Fibroblast of skin of abdomen (primary cell): ENCODE measurements around the gene RHCE.
"Not testable (repeated sequence)": the region's sequence is repeated elsewhere in the genome, so short reads cannot be mapped to it uniquely, and the experiment has no call there.

Experiments
- DNase-seq: peaks from one replicate; pipeline ENCODE4 v3.0.0-alpha.2; 2013

Gene RHCE

GRCh38 chr1:25338986-25339385 lies 81.6 kb downstream of the RHCE start:
- DNase-seq = no peak

DNA sequence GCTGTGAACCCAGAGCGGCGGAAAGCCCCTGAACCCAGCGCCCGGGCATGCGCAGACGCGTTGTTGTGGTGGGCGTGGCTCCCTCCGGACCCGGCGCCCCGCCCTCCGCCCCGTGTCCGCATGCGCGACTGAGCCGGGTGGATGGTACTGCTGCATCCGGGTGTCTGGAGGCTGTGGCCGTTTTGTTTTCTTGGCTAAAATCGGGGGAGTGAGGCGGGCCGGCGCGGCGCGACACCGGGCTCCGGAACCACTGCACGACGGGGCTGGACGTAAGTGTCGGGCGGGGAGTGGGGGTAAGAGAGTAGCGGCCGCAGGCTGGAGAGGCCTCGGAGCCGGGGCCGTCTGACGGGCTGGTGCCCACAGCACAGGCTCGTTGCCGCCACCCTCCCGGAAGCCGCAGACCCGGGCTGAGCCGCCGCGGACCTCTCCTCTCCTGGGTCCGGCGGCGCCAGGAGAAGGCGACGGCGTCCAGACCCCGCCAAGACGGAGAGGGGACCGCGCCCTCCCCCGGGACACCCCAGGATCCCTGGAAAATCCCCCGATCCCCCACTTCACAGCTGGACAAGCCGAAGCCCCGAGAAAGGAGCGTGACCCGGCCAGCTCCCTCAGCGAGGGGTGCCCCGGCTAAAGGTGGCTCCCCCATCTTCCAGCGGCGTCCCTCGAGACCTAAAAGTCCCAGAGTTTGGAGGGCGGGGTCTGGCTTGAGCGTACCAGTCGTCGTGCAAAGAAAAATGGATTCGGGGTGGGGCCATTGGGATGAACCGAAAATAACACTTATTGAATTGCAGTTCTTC lies 82.2 kb downstream of the RHCE start, which contains the start of gene TMEM50A:
TMEM50A (plus strand) TSS at position 147 of the 794 bp plus-strand sequence. CDS start 2,153 bp downstream, outside the sequence.
- DNase-seq = peak; percentile 85

DNA sequence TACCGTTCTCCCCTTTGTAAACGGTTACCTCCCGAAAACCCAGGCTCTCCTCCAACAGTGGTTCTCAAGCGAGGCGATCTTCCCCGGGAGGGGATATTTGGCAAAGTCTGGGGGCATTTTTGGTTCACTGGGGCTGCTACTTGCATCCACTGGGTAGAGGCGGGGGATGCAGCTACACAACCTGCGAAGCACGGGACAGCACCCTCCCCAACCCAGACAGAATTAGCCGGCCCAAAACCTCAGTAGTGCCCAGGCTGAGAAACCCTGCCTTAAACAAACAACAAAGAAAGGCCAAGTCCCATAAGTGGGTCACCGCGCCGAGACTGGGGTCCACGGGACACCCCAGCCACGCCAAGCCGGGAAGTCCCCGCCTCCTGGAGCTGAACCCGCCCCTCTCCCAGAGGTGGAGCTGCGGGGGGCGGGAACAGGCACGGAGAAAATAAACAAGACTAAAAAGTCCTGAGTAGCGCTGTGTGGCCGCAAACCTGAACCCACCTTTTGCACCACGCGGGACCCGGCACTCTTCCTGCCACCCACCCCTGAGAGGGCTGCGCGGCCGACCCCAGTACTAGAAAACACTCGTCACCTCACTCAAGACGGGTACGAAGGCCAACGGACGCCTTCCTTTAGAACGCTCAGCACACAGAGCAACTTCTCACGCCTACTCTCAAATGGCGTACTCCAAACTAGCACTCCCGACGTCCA lies 83.0 kb downstream of the RHCE start:
- DNase-seq = not testable (repeated sequence)

DNA sequence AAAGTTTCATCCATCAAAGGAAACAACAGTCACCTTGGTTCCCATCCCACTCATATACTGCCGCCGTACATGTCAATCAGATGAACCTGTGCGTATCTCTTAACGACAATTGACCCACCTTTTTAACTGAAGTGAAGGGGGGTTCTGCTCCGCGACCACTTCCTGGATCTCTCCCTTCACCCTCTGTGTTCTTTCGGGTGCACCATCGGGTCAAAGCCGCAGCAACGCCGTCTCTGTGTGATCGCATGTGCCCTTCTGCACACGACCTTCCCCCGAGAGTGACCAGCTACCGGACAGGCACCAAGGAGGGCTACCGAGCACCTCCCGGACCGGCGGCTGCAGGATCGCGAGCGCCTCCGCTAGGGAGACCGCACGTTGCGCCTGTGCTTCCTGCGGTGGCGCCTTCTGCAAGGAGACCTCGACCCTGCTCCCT lies 83.7 kb downstream of the RHCE start:
- DNase-seq = not testable (repeated sequence)

DNA sequence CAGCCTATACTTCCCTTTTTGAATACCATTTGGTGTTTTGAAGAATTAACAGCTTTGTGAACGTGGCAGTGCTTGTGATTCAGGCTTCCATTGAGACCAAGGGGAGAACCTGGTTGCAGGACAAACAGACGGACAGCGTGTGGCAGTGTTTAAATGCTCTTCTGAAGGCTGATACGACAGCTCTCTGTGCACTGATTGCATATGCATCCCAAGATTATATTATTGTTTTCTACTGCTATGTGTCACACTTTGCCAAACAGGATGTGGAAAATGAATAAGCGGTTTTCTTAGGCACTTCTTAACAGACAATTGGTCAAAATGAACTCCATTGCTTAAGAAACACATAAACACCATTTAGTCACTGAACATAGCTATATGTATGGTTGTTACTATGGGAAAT lies 90.7 kb downstream of the RHCE start:
- DNase-seq = peak; percentile 66

GRCh38 chr1:25329336-25329735 lies 91.3 kb downstream of the RHCE start:
- DNase-seq = not testable (repeated sequence)

- DNase-seq = not testable (repeated sequence)
Observed at GRCh38 chr1:25328791-25329185, 91.8 kb downstream of the RHCE start.

- DNase-seq = not testable (repeated sequence)
Observed at GRCh38 chr1:25327864-25328790, 92.5 kb downstream of the RHCE start.

GRCh38 chr1:25324407-25324806 lies 96.2 kb downstream of the RHCE start:
- not testable (repeated sequence) for DNase-seq

GRCh38 chr1:25322127-25322526 lies 98.5 kb downstream of the RHCE start:
- not testable (repeated sequence) for DNase-seq

- DNase-seq = peak; percentile 95
Observed at GRCh38 chr1:25320314-25320938, 100.2 kb downstream of the RHCE start.

- not testable (repeated sequence) for DNase-seq
Observed at GRCh38 chr1:25312806-25313470, 107.7 kb downstream of the RHCE start.
